Measurements from ENCODE around the gene OR1A1.
"Not testable (repeated sequence)": the region's sequence is repeated elsewhere in the genome, so short reads cannot be mapped to it uniquely, and the experiment has no call there.

The OR1A1 gene, protein sequence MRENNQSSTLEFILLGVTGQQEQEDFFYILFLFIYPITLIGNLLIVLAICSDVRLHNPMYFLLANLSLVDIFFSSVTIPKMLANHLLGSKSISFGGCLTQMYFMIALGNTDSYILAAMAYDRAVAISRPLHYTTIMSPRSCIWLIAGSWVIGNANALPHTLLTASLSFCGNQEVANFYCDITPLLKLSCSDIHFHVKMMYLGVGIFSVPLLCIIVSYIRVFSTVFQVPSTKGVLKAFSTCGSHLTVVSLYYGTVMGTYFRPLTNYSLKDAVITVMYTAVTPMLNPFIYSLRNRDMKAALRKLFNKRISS

DNA sequence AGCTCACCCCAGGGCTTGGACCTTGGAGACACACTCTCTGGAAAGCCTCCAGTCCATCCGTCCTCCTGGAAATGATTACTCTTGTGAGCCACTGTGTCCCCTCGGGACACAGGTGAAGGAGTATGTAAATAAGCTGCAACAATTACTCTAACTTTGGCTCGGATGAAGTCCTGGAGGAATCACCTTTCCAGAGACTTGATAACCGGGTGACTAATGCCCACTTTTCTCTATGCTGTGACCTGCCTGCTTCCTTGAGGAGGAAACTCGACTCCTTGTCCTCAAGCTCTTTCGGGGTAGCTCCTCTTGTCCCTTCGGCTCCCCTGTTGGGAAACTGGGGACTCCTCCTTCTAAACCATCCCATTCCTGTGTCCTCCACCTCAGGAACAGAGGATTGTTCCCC, at the start of gene OR1A1:
Gene OR1A1, plus strand, starts transcription at position 301 of the 400 bp plus-strand sequence. CDS start 7,954 bp downstream, outside the sequence.
- no peak for DNase-seq

DNA sequence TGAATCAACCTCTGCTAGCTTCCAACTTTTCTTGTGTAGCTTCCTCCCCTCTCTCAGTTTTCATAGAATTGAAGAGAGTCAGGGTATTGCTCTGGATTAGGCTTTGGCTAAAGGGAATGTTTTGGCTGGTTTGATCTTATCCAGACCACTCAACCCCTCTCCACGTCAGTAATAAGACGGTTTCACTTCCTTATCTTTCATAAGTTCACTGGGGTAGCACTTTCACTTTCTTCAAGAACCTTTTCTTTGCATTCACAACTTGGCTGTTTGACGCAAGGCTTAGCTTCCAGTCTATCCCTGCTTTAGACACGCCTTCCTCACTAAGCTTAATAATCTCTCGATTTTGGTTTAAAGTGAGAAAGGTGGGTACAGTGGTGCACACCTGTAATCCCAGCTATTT, 39.9 kb upstream of the OR1A1 start:
- no peak for DNase-seq

DNA sequence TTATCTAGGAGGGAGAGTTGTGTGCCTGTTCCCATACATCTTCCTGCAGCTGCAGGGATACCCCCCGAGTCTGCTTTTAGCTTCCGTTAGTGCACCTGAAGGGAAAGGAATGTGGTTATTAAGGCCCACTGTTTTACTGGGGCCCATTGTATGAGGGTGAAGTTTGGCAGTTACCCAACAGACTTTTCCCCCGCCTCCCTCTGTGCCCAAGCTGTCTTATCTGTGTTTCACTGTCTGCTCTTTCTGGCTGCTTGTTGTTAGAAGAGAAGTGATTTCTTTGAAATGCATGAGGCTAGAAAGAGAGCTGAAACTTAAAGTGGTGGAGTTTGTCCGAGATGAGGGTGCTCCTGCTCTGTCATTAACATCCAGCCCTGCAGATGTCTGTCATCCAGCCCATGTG, 17.5 kb upstream of the OR1A1 start:
- DNase-seq = no peak

DNA sequence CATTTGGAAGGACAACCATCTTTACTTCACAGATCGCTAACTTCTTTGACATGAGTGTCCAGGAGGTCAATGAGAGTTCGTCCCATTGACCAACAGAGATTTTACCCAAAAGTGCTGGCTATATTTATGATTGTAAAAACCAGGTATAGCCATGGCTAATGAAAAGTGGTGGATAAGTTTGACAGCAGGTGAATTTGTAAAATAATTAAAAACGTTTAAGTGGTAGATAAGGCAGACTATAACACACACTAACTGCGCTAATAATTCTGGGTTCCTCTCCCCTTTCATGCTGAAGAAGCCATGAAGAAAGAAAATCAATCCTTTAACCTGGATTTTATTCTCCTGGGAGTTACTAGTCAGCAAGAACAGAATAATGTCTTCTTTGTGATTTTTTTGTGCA, 10.2 kb upstream of the OR1A1 start, which contains the start of gene OR1A2:
Gene OR1A2, plus strand, starts transcription at position 301 of the 400 bp plus-strand sequence. Its CDS starts 0 bp downstream, at position 301.
- DNase-seq = no peak

DNA sequence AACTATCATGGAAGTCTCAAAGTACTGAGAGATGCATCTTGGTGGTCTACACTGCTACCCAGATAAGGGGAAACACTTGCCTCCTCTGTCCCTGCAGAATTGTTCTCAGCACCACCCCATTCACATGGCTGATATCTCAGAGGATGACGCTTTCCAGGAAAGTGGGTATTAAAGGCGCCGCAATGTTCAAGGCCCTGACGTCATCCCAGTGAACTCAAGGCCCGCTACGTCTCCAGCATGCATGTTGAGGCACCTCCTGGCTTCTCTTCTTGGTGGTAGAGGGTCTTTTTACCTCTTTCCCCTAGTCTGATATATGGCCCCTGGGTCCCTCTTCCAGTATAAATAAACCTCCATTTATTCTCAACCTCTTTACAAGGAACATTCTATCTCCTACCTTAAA, 1.0 kb downstream of the OR1A1 start:
- DNase-seq = no peak

DNA sequence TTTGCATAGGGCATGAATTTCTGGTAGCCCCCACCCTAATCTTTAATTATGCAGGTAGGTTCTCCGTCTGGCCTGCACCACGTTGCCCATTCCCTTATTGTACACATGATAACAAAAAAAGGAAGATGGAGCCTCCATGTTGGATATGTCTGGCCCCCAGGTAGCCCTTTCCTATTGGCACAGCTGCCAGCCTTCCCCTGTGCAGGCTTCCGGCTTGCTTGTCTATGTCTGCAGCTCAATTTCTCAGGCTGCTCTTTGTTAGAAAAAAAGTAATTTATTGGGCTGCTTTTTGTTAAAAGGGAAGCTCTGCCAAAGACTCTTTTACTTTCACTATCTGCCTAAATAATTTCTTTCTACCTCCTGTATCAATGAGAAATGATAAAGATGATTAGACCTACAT, 5.5 kb downstream of the OR1A1 start:
- no peak for DNase-seq

DNA sequence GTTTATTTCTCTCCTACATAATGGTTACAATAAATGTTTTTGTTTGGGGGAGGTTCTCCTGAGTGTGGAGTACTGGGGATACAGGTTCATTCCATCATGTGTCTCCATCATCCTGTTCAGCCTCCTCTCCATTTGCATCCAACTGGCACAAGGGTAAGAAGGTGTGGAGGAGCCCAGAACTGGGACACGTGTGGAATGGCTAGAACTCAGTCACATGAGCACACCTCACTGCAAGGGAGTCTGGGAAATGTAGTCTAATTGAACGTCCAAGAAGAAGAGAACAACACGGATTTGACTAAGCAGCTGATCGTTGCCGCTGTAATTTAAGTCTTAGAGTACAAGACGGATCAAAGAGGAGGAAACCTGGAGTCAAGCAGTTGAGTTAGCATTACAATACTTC, 6.1 kb downstream of the OR1A1 start:
- no peak for DNase-seq

DNA sequence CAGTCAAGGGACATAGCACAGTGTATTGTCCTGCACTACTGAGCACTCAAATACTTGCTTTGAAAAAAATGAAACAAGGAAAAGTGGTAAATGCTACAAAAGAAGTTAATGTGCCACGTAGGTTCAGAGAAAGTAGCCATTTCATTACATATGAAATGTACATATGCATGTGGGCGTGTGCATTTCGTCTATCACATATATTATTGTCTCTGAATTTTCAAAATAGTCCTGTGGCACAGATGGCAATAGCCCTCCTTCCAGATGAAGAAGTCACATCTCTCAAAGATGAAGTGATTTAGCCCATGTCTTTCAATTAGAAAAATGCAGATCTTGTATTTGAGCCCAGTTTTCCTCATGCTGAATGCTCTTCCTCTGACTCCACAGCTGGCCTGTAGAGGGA, 12.5 kb downstream of the OR1A1 start:
- not testable (repeated sequence) for DNase-seq

DNA sequence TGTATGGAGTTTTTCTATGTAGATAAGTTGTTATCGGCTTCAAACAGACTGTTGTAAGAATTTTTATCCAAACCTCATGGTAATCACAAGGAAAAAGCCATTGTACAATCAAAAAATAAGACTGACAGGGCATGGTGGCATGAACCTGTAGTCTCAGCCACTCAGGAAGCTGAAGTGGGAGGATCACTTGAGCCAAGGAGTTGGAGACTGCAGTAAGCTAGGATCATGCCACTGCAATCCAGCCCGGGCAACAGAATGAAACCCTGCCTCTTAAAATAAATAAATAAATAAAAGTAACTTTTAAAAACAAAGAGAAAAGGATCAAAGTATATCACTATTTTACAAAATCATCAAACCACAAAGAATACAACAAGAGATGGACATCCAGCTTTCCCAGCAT, 14.4 kb downstream of the OR1A1 start:
- DNase-seq = no peak

DNA sequence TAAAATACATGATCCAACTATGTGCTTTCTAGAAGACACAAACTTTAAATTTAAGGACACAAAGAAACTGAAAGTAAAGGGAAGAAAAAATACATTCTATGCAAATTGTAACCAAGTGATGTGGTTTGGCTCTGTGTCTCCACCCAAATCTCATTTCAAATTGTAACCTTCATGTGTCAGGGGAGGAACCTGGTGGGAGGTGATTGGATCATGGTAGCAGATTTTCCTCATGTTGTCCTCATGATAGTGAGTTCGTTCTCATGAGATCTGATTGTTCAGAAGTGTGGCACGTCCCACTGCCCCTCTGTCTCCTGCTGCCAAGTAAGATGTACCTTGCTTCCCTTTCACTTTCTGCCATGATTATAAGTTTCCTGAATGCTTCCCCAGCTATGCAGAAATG, 15.0 kb downstream of the OR1A1 start:
- no peak for DNase-seq

DNA sequence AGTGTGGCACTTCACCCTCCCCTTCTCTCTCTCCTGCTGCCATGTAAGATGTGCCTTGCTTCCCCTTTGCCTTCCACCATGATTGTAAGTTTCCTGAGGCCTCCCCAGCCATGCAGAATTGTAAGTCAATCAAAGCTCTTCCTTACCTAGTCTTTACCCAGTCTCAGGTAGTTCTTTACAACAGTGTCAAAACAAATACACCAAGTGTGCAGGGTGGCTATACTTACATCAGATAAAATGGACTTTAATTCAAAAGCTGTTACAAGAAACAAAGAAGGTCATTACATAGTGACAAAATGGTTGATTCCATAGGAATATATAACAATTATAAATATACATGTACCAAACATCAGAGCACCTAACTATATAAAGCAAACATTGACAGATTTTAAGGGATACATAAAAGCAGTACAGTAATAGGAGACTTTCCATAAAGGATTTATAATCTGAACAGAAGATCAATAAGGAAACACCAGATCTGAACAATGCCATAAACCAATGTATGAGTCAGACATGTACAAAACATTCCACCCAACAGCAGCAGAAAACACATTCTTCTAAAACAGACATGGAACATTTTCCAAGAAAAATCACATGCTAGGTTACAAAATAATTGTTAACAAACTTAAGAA, 17.4 kb downstream of the OR1A1 start:
- not testable (repeated sequence) for DNase-seq

DNA sequence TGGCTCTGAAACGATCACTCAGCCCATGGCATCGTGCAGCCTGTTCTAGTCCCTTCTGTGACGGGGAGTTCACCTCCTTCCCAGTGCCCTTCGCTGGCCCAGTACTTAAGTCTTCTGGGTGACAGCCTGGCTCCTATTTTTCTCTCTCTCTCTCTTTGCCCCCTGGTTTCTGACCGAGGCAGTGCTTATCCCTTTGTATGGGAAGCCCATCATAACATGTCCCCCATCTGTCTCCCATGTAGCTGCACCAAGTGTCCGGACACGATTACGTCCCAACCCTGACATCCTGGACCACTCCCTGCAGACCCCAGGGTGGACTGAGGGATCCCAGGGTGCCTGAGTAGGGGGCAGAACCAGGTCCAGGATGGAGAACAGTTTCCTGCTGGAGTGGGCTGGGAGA, 24.8 kb downstream of the OR1A1 start:
- not testable (repeated sequence) for DNase-seq

DNA sequence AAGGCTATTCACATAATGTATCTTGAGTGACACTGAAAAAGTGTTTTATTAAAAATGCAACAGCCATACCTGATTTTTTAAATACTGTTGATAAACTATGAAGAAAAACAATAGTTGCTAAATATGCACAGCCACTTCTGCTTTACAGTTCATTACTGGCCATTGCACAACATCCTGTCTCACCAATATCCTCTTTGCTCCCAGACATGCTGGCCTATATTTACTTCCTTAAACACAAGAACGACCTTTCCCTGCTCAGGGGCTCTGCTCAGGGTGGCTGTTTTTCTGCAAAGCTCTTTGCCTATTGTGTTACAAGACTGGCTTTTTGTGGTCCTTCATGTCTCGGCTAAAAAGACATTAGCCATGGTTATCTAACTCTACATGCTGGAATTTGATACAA, 31.2 kb downstream of the OR1A1 start:
- not testable (repeated sequence) for DNase-seq

DNA sequence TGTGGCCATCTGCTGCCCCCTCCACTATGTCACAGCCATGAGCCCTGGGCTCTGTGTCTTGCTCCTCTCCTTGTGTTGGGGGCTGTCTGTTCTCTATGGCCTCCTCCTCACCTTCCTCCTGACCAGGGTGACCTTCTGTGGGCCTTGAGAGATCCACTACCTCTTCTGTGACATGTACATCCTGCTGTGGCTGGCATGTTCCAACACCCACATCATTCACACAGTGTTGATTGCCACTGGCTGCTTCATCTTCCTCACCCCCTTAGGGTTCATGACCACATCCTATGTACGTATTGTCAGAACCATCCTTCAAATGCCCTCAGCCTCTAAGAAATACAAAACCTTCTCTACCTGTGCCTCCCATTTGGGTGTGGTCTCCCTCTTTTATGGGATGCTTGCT, 33.6 kb downstream of the OR1A1 start:
- DNase-seq = not testable (repeated sequence)

DNA sequence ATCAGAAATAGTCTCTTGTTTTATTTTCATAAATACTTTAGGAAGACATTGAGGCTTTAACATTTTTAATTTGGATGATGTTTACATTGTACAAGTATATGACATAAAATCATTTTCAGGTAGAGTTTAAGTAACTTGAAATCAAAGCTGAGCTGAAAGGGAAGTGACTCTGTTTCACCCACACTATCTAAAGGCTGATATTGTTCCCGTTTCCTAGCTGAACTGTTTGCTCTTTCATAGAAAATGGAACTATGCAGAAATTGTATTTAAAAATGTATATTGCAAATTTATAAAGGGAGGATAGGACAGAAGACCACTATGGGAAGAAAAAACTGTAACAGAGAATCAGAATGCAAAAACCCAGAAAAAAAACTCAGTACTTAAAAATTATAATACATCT, 37.4 kb downstream of the OR1A1 start:
- not testable (repeated sequence) for DNase-seq

DNA sequence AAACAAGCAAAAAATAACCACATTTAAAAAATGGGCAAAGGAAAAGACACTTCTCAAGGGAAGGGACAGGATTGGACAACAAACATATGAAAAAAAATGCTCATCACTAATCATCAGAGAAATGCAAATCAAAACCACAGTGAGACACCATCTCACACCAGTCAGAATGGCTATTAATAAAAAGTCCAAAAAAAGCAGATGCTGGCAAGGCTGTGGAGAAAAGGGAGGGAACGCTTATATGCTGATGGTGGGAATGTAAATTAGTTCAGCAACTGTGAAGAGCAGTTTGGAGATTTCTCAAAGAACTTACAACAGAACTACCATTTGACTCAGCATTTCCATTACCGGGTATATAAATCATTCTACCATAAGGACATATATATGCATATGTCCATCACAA, 41.5 kb downstream of the OR1A1 start:
- not testable (repeated sequence) for DNase-seq

DNA sequence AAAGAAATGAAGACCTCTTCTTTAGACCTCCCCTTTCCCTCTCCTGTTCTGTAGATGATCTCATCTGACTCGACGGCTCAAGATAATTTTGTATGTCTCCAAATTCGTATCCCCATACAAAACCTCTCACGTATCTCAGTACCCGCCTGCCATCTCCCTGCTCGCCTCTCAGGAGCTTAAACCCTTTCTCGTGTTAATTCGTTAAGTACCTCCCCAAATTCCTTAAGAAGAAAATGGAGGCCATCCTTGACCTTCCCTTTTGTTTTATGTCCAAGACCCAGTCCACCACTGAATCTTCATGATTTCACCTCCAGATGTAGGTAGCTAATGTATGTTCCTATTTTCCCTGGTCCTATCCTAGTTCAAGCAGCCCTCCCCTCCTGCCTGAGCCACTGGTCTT, 49.1 kb downstream of the OR1A1 start:
- DNase-seq = no peak

DNA sequence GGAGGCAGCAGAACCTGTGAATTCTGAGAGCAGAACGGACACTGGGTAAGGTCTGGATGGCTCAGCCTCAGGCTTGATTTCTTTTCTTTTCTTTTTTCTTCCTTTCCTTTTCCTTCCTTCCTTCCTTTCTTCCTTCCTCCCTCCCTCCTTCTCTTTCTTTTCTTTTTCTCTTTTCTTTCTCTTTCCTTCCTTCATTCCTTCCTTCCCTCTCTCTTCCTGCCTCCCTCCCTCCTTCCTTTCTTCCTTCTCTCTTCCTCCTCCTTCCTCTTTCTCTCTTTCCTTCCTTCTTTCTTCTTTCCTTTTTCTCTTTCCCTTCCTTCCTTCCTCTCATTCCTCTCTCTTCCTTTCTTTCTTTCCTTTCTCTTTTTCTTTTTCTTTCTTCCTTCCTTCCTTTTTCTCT, 52.7 kb downstream of the OR1A1 start:
- DNase-seq = no peak

DNA sequence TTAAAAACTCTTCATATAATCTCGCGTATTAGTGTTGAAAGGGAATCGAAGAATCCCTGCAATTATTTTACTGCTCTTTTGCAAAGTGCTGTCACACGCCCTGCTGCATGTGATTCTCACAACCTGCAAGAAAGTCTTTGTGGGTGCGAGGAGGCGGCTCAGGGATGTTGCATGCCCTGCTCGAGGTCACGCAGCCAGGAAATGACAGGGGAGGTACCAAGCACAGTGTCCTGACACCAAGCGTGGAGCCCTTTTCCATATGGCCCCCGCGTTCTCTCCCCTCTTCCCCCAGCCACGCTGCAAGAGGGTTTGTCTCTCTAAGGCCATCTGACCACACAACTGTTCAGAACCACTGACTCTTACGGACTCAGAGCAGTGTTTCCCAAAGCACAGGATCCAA, 53.1 kb downstream of the OR1A1 start:
- DNase-seq = no peak

All from NCI-H146 (cell line).